HepG2 (cell line): ENCODE data around the gene BCL2L11. TPM values are rescaled to one million over a fixed set of nuclear protein-coding genes. Genes with fewer than 3 reads are reported as not detected.

Experiments used
- ATAC-seq: fragments of 200-7000 bp; cut with Tn5 transposase; 3 replicates; pipeline ENCODE4 v1.9.1; 2020; ENCODE audit warnings: mild to moderate bottlenecking, moderate library complexity
- BruUV-seq: library from RNA; stranded (reverse); fragments of 400-500 nt; replicated peaks from 2 replicates; lab custom pipeline; 2021; lab: Mats Ljungman, UMichigan
- CTCF ChIA-PET: fragments of 300-600 bp; formaldehyde crosslinking; extraction: SDS; loops from one replicate; lab custom pipeline; 2021; ENCODE audit warnings: low total read pairs, inconsistent platforms, low intra/inter-chr PET ratio; lab: Yijun Ruan, JAX
- POLR2A ChIA-PET: fragments of 350-600 bp; sonication (Branson Sonifier 250); formaldehyde crosslinking; loops from one replicate; lab custom pipeline; 2020; ENCODE audit warnings: antibody characterized with exemption, inconsistent platforms; lab: Yijun Ruan, JAX
- DNase-seq: peaks from one replicate; pipeline ENCODE4 v3.0.0-alpha.2; 2015; ENCODE audit warnings: low spot score
- FAIRE-seq: peaks from 3 replicates; lab custom pipeline; 2011; peaks lifted over from hg19 to GRCh38; lab: Jason Lieb, UNC
- H2AFZ ChIP-seq: one replicate; pipeline ENCODE4 v1.6.1; 2011; ENCODE audit warnings: low read length, inconsistent platforms
- H3K27ac ChIP-seq: fragments of 300-600 bp; 3 replicates; pipeline ENCODE4 v1.8.0; 2011; ENCODE audit warnings: mixed run types, mild to moderate bottlenecking, mixed read lengths, low read length, inconsistent platforms; ENCODE audit not compliant: insufficient read depth; ENCODE audit errors: extremely low read length
- H3K27me3 ChIP-seq, 2 experiments: fragments of 200-600 bp in 1 of 2; 2 replicates in 1 of 2; 3 replicates in 1 of 2; pipeline versions ENCODE4 v1.6.0 to v1.8.0; 2011; ENCODE audit warnings: low read length in 2 of 2, mild to moderate bottlenecking in 2 of 2, moderate library complexity in 2 of 2, inconsistent platforms in 1 of 2; ENCODE audit not compliant: insufficient read depth in 2 of 2, control insufficient read depth in 1 of 2
- H3K36me3 ChIP-seq, 2 experiments: fragments of 200-600 bp in 1 of 2; replicated peaks in 1 of 2; 2 replicates in 1 of 2; 3 replicates in 1 of 2; pipeline versions ENCODE4 v1.5.1 to v1.8.0; 2011; ENCODE audit warnings: low read length in 2 of 2, inconsistent platforms in 1 of 2; ENCODE audit not compliant: insufficient read depth in 2 of 2, control insufficient read depth in 1 of 2
- H3K4me1 ChIP-seq: 2 replicates; pipeline ENCODE4 v1.5.1; 2012; ENCODE audit warnings: low read length, inconsistent platforms; ENCODE audit not compliant: insufficient read depth
- H3K4me2 ChIP-seq: 2 replicates; pipeline ENCODE4 v1.6.0; 2011; ENCODE audit warnings: low read depth, low read length, inconsistent platforms
- H3K4me3 ChIP-seq, 3 experiments: fragments of 200-600 bp in 1 of 3; sonication (generic), shearing (Covaris generic) in 1 of 3; replicated peaks in 1 of 3; 2 replicates each; pipeline ENCODE4 v1.5.1; 2011 to 2016; ENCODE audit warnings: low read length in 3 of 3, inconsistent platforms in 2 of 3, low read depth in 2 of 3, mild to moderate bottlenecking in 2 of 3, control low read depth in 1 of 3, mixed read lengths in 1 of 3; ENCODE audit not compliant: insufficient read depth in 1 of 3
- H3K79me2 ChIP-seq: one replicate; pipeline ENCODE4 v1.6.1; 2011; ENCODE audit warnings: low read length, inconsistent platforms; ENCODE audit not compliant: insufficient read depth
- H3K9ac ChIP-seq: 2 replicates; pipeline ENCODE4 v1.6.0; 2011; ENCODE audit warnings: mild to moderate bottlenecking, low read depth, low read length, inconsistent platforms; ENCODE audit not compliant: insufficient read depth
- H3K9me3 ChIP-seq: 2 replicates; pipeline ENCODE4 v1.5.1; 2012; ENCODE audit warnings: mild to moderate bottlenecking, low read length
- H4K20me1 ChIP-seq: 2 replicates; pipeline ENCODE4 v1.6.0; 2011; ENCODE audit warnings: inconsistent platforms, mild to moderate bottlenecking, low read length, moderate library complexity; ENCODE audit not compliant: insufficient read depth
- CEBPB ChIP-seq: IDR thresholded peaks from 2 replicates; pipeline ENCODE4 v1.6.1; 2011; ENCODE audit warnings: low read depth, low read length, improper control_type of control experiment, borderline replicate concordance
- HMG20A ChIP-seq: IDR thresholded peaks from 2 replicates; pipeline ENCODE4 v1.6.1; 2016; ENCODE audit warnings: borderline replicate concordance
- ZNF160 ChIP-seq: sonication (generic); formaldehyde crosslinking; IDR thresholded peaks from 2 replicates; pipeline ENCODE4 v1.8.0; 2022; ENCODE audit warnings: mild to moderate bottlenecking, inconsistent platforms, missing genetic modification reagents
- ZNF792 ChIP-seq: IDR thresholded peaks from 2 replicates; pipeline ENCODE4 v1.6.1; 2016
- ZNF850 ChIP-seq: sonication (generic); formaldehyde crosslinking; conservative IDR thresholded peaks from 2 replicates; pipeline ENCODE4 v1.9.0; 2021; ENCODE audit warnings: mild to moderate bottlenecking, missing genetic modification reagents
- WGBS: methylation state at CpG from one replicate; pipeline ENCODE4 v1.1.6; 2017; ENCODE audit warnings: low lambda C conversion rate; 5-methylcytosine and 5-hydroxymethylcytosine counted together
- in situ Hi-C: cut with HindIII; loops from 2 replicates; pipeline ENCODE4 v1.10.0; 2017; ENCODE audit warnings: low pct_unique_long_range_greater_than_20kb; ENCODE audit not compliant: extremely low pct_ligation_motif_present
- intact Hi-C: fragments of 100-400 bp; cut with micrococcal nuclease; formaldehyde crosslinking; loops from one replicate; pipeline ENCODE4 v1.10.0; 2022; ENCODE audit not compliant: unreplicated experiment
- polyA plus RNA-seq, 8 experiments: library from polyadenylated mRNA; depleted of rRNA in 3 of 8; stranded (reverse) in 7 of 8; unstranded in 1 of 8; fragments of >200 nt; fragmentation: Illumina TruSeq in 4 of 8; extraction: Trizol in 4 of 8; gene quantifications; 2 replicates each; pipeline versions ENCODE4 v1.2.1 to v1.2.3, GENCODE V29; 2011 to 2016; ENCODE audit warnings: low read depth in 4 of 8, missing spikeins in 1 of 8, mixed read lengths in 1 of 8; ENCODE audit not compliant: insufficient read depth in 1 of 8
- total RNA-seq, 5 experiments: library from RNA; depleted of rRNA; stranded (reverse); fragments of >200 nt; fragmentation: Illumina TruSeq; extraction: Trizol; gene quantifications; 2 replicates each; pipeline ENCODE4 v1.2.3, GENCODE V29; 2016; ENCODE audit warnings: low read depth in 1 of 5
- TF ChIP-seq, protein P1 (sequence below): IDR thresholded peaks from 2 replicates; pipeline ENCODE4 v1.6.1; 2016; ENCODE audit warnings: low read depth
- TF ChIP-seq, protein P2 (sequence below): sonication (generic); formaldehyde crosslinking; IDR thresholded peaks from 2 replicates; pipeline ENCODE4 v1.4.0; 2020; ENCODE audit warnings: missing genetic modification reagents
- TF ChIP-seq, protein P3 (sequence below): sonication (generic); formaldehyde crosslinking; IDR thresholded peaks from 2 replicates; pipeline ENCODE4 v1.5.1; 2020; ENCODE audit warnings: mild to moderate bottlenecking, missing genetic modification reagents, moderate library complexity

The BCL2L11 gene
- total and polyA plus RNA-seq, 2 of the 13 experiments (the other 11 are each of a cell fraction or from before 2014, with no cell fraction given): 6.1 to 9.7 TPM

DNA sequence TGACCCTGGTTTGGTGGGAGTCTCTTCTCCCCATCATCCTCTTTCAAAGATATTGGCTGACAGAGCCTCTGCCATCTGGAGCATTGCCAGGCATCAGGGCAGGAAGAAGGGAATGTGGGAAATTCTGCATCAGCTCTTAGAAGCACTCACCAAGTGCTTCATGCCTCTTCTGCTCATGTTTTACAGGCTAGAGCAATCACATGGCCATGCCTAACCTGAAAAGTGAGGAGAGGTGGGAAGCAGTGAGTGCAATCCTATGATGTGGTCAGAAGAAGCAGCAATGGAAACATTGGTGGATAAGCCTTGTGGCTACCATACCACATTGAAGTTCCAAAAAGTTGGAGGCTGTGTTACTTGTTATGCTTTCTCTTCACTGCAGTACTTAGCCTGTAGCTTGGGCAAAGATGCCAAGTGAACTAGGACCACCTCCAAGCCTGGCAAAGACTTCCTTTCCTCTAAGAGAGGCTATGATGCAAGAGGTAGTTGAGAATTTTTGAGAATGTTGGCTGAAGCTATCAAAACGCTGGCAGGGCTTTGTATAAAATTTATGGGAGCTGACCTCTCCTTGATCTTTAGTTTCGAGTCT lies 64.1 kb downstream of the BCL2L11 start:
- TF ChIP-seq ZNF850 (CRISPR knock-in tag) (no peak), CEBPB (0 out of 2 replicates have a peak, but pooled peaks have one; percentile 3)
- TF ChIP-seq, protein P1, sequence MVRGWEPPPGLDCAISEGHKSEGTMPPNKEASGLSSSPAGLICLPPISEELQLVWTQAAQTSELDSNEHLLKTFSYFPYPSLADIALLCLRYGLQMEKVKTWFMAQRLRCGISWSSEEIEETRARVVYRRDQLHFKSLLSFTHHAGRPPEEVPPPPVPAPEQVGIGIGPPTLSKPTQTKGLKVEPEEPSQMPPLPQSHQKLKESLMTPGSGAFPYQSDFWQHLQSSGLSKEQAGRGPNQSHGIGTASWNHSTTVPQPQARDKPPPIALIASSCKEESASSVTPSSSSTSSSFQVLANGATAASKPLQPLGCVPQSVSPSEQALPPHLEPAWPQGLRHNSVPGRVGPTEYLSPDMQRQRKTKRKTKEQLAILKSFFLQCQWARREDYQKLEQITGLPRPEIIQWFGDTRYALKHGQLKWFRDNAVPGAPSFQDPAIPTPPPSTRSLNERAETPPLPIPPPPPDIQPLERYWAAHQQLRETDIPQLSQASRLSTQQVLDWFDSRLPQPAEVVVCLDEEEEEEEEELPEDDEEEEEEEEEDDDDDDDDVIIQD (CRISPR knock-in tag): no peak
- Histone ChIP-seq H3K9ac (no peak overlapping the region), H3K27me3 (no peaks in the 10 kb centered on the region; a peak in 1 of 5 replicates), H3K9me3 (no peaks in the 10 kb centered on the region), H3K4me1 (peaks cover 21% of the 10 kb centered on the region), H2AFZ (no peak overlapping the region), H4K20me1 (no peaks in the 10 kb centered on the region), H3K27ac (no peak overlapping the region), H3K4me2 (no peak overlapping the region), H3K4me3 (no peak overlapping the region), H3K36me3 (no peaks in the 10 kb centered on the region), H3K79me2 (no peaks in the 10 kb centered on the region)
- FAIRE-seq (no peak), ATAC-seq (no peak), DNase-seq (no peak)
- intact Hi-C loops (no loop called here), in situ Hi-C loops (no loop called here)
- no TSS peak for BruUV-seq
- WGBS: 52% methylated on average over 2 of the region's 2 CpGs
- POLR2A ChIA-PET: interaction anchor here (1.2 to 1.9 kb wide), 2 partner anchors 64 kb away, joined by 5 to 10 read pairs; partner anchors contain the start of gene BCL2L11
- CTCF ChIA-PET: no interaction called here

DNA sequence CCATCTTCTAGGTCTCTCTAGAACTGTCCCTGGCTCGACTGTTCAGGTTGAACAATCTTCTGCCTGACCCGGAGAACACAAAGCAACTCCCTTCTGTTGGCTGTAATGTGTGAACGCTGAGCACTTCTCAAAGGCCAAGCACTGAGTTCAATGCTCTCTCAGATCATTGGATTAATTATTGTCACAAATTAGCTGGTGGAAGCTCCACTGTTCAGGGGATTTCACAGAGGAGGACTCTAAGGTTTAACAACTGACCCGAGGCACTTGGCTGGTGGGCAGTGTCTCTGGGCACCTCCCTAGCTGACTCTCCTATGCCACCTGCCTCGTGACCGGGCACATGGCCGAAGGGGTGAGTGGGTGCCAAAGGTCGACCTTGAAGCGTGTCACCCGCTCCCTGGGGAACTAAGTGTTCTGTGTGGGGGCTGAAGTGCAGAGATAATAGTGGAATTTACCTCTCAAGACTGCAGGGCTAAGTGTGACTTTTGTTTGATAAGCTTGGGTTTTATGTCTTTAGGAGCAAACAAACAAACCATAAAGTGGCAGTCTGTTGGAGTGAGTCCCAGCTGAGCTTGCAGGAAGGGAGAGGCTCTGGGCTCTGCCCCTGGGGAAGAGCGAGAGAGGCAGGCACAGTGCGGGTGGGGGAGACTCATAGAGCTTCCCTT lies 64.8 kb downstream of the BCL2L11 start:
- CTCF ChIA-PET: no interaction called here
- Histone ChIP-seq H2AFZ (no peak overlapping the region), H3K27ac (no peak overlapping the region), H3K4me1 (peaks cover 18% of the 10 kb centered on the region), H3K9me3 (no peaks in the 10 kb centered on the region), H3K79me2 (no peaks in the 10 kb centered on the region), H4K20me1 (no peaks in the 10 kb centered on the region), H3K9ac (no peak overlapping the region; the same call in 1 of the 2 replicates), H3K4me3 (no peak overlapping the region), H3K27me3 (no peaks in the 10 kb centered on the region; a peak in 1 of 5 replicates), H3K4me2 (peak overlapping the region; percentile 37), H3K36me3 (no peaks in the 10 kb centered on the region)
- ATAC-seq (peak; percentile 23), FAIRE-seq (no peak), DNase-seq (no peak)
- intact Hi-C loops: no loop called here
- in situ Hi-C loops: no loop called here
- BruUV-seq: no TSS peak
- WGBS: 4% methylated on average over 12 of the region's 12 CpGs
- POLR2A ChIA-PET: interaction anchor here (1.9 kb wide), 1 partner anchor 65 kb away, joined by 10 read pairs; the partner anchor contains the start of gene BCL2L11
- TF ChIP-seq, protein P2, sequence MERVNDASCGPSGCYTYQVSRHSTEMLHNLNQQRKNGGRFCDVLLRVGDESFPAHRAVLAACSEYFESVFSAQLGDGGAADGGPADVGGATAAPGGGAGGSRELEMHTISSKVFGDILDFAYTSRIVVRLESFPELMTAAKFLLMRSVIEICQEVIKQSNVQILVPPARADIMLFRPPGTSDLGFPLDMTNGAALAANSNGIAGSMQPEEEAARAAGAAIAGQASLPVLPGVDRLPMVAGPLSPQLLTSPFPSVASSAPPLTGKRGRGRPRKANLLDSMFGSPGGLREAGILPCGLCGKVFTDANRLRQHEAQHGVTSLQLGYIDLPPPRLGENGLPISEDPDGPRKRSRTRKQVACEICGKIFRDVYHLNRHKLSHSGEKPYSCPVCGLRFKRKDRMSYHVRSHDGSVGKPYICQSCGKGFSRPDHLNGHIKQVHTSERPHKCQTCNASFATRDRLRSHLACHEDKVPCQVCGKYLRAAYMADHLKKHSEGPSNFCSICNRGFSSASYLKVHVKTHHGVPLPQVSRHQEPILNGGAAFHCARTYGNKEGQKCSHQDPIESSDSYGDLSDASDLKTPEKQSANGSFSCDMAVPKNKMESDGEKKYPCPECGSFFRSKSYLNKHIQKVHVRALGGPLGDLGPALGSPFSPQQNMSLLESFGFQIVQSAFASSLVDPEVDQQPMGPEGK: peak; percentile 31; the same call in 1 of the 2 replicates
- TF ChIP-seq ZNF160 (no peak), ZNF792 (CRISPR knock-in tag) (no peak), HMG20A (0 out of 2 replicates have a peak, but pooled peaks have one; percentile 20)
- TF ChIP-seq, protein P3, sequence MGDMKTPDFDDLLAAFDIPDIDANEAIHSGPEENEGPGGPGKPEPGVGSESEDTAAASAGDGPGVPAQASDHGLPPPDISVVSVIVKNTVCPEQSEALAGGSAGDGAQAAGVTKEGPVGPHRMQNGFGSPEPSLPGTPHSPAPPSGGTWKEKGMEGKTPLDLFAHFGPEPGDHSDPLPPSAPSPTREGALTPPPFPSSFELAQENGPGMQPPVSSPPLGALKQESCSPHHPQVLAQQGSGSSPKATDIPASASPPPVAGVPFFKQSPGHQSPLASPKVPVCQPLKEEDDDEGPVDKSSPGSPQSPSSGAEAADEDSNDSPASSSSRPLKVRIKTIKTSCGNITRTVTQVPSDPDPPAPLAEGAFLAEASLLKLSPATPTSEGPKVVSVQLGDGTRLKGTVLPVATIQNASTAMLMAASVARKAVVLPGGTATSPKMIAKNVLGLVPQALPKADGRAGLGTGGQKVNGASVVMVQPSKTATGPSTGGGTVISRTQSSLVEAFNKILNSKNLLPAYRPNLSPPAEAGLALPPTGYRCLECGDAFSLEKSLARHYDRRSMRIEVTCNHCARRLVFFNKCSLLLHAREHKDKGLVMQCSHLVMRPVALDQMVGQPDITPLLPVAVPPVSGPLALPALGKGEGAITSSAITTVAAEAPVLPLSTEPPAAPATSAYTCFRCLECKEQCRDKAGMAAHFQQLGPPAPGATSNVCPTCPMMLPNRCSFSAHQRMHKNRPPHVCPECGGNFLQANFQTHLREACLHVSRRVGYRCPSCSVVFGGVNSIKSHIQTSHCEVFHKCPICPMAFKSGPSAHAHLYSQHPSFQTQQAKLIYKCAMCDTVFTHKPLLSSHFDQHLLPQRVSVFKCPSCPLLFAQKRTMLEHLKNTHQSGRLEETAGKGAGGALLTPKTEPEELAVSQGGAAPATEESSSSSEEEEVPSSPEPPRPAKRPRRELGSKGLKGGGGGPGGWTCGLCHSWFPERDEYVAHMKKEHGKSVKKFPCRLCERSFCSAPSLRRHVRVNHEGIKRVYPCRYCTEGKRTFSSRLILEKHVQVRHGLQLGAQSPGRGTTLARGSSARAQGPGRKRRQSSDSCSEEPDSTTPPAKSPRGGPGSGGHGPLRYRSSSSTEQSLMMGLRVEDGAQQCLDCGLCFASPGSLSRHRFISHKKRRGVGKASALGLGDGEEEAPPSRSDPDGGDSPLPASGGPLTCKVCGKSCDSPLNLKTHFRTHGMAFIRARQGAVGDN (CRISPR knock-in tag): peak; percentile 53
